Neural cell (in vitro differentiated cells): Measurements from ENCODE around the gene CUEDC1. TPM values are rescaled to one million over a fixed set of nuclear protein-coding genes. Genes with fewer than 3 reads are reported as not detected.
A peak's percentile ranks its signal among the peaks of the same experiment; 100 is the strongest.

Experiments used
- H2AFZ ChIP-seq: fragments of 200-600, 300-800 bp; sonication (generic), shearing (Covaris generic); 2 replicates; pipeline ENCODE4 v1.6.0; 2014; ENCODE audit warnings: low read depth, mild to moderate bottlenecking, antibody characterized with exemption, low read length, moderate library complexity
- H3F3A ChIP-seq: fragments of 200-600 bp; shearing (Covaris generic); 2 replicates; pipeline ENCODE4 v1.6.1; 2016; ENCODE audit warnings: mild to moderate bottlenecking, moderate library complexity, mixed read lengths, antibody characterized with exemption, low read length; ENCODE audit not compliant: insufficient read depth, poor library complexity, severe bottlenecking
- H3K27ac ChIP-seq: fragments of 200-600, 300-800 bp; sonication (generic), shearing (Covaris generic); 2 replicates; pipeline ENCODE4 v1.5.1; 2014; ENCODE audit warnings: mild to moderate bottlenecking, low read length, moderate library complexity
- H3K27me3 ChIP-seq: fragments of 300-800, 200-600 bp; sonication (generic), shearing (Covaris generic); 2 replicates; pipeline ENCODE4 v1.6.0; 2014; ENCODE audit warnings: mild to moderate bottlenecking, low read depth, low read length, moderate library complexity; ENCODE audit not compliant: insufficient read depth
- H3K36me3 ChIP-seq: fragments of 300-800, 200-600 bp; sonication (generic), shearing (Covaris generic); 2 replicates; pipeline ENCODE4 v1.5.1; 2014; ENCODE audit warnings: mild to moderate bottlenecking, antibody characterized with exemption, low read length, moderate library complexity; ENCODE audit not compliant: insufficient read depth
- H3K4me2 ChIP-seq: fragments of 300-800, 200-600 bp; sonication (generic), shearing (Covaris generic); 2 replicates; pipeline ENCODE4 v1.6.0; 2014; ENCODE audit warnings: mild to moderate bottlenecking, low read length
- H3K4me3 ChIP-seq: fragments of 300-800, 200-600 bp; sonication (generic), shearing (Covaris generic); 2 replicates; pipeline ENCODE4 v1.5.1; 2014; ENCODE audit warnings: mild to moderate bottlenecking, low read length, moderate library complexity
- H3K79me2 ChIP-seq: fragments of 200-600 bp; shearing (Covaris generic); replicated peaks from 2 replicates; pipeline ENCODE4 v1.6.0; 2014; ENCODE audit warnings: mild to moderate bottlenecking, low read length, moderate library complexity; ENCODE audit not compliant: insufficient read depth
- H3K9ac ChIP-seq: fragments of 300-800, 200-600 bp; sonication (generic), shearing (Covaris generic); 2 replicates; pipeline ENCODE4 v1.6.1; 2016; ENCODE audit warnings: mild to moderate bottlenecking, low read length, mixed read lengths
- H3K9me2 ChIP-seq: fragments of 200-600 bp; shearing (Covaris generic); 2 replicates; pipeline ENCODE4 v1.6.1; 2016; ENCODE audit warnings: mild to moderate bottlenecking, low read length, mixed read lengths; ENCODE audit not compliant: insufficient read depth
- H3K9me3 ChIP-seq: fragments of 200-600, 300-800 bp; sonication (generic), shearing (Covaris generic); 2 replicates; pipeline ENCODE4 v1.6.1; 2016; ENCODE audit warnings: mild to moderate bottlenecking, mixed run types, low read length, moderate library complexity, mixed read lengths
- H4K20me1 ChIP-seq: fragments of 200-600 bp; shearing (Covaris generic); 2 replicates; pipeline ENCODE4 v1.6.1; 2016; ENCODE audit warnings: mild to moderate bottlenecking, mixed run types; ENCODE audit not compliant: insufficient read depth
- CTCF ChIP-seq: fragments of 450-650 bp; IDR thresholded peaks from 2 replicates; pipeline ENCODE4 v1.5.1; 2014; ENCODE audit warnings: antibody characterized with exemption, mild to moderate bottlenecking, moderate library complexity; ENCODE audit not compliant: poor library complexity, severe bottlenecking
- EP300 ChIP-seq: fragments of 450-650 bp; conservative IDR thresholded peaks from 2 replicates; pipeline ENCODE4 v1.6.1; 2014; ENCODE audit warnings: antibody characterized with exemption, mild to moderate bottlenecking, moderate library complexity; ENCODE audit not compliant: poor library complexity, severe bottlenecking
- EZH2 ChIP-seq: fragments of 200-600, 300-800 bp; shearing (Covaris generic), sonication (generic); IDR thresholded peaks from 2 replicates; pipeline ENCODE4 v1.6.1; 2014; ENCODE audit warnings: antibody characterized with exemption, low read length, borderline replicate concordance, mild to moderate bottlenecking; ENCODE audit not compliant: insufficient read depth, poor library complexity, severe bottlenecking
- MXI1 ChIP-seq: fragments of 450-650 bp; conservative IDR thresholded peaks from 2 replicates; pipeline ENCODE4 v1.6.1; 2014; ENCODE audit warnings: antibody characterized with exemption, mild to moderate bottlenecking; ENCODE audit not compliant: poor library complexity, severe bottlenecking
- POLR2AphosphoS5 ChIP-seq: IDR thresholded peaks from 2 replicates; pipeline ENCODE4 v1.6.1; 2012
- RAD21 ChIP-seq: fragments of 450-650 bp; conservative IDR thresholded peaks from 2 replicates; pipeline ENCODE4 v1.6.1; 2014; ENCODE audit warnings: antibody characterized with exemption, mild to moderate bottlenecking, moderate library complexity
- REST ChIP-seq: IDR thresholded peaks from 2 replicates; pipeline ENCODE4 v1.6.1; 2012; ENCODE audit warnings: borderline replicate concordance
- SMC3 ChIP-seq: fragments of 450-650 bp; conservative IDR thresholded peaks from 2 replicates; pipeline ENCODE4 v1.6.1; 2014; ENCODE audit warnings: antibody characterized with exemption, mild to moderate bottlenecking, moderate library complexity; ENCODE audit not compliant: poor library complexity
- TAF1 ChIP-seq: IDR thresholded peaks from 2 replicates; pipeline ENCODE4 v1.6.1; 2012; ENCODE audit warnings: low read depth
- polyA plus RNA-seq: library from polyadenylated mRNA; depleted of rRNA; stranded (reverse); fragments of >200 nt; gene quantifications from 2 replicates; pipeline ENCODE4 v1.2.3, GENCODE V29; 2014

Gene CUEDC1
- polyA plus RNA-seq, 1 donor from 2014 or later = 27.0 TPM

- Histone ChIP-seq H3F3A (no peaks in the 10 kb centered on the region), H3K4me2 (peak overlapping the region; percentile 88), H3K27ac (no peak overlapping the region), H3K9me2 (no peaks in the 10 kb centered on the region), H3K36me3 (no peaks in the 10 kb centered on the region), H4K20me1 (no peaks in the 10 kb centered on the region), H3K9me3 (no peaks in the 10 kb centered on the region), H3K4me3 (peak overlapping the region; percentile 89), H2AFZ (no peak overlapping the region), H3K79me2 (peaks cover 27% of the 10 kb centered on the region), H3K9ac (no peak overlapping the region), H3K27me3 (no peaks in the 10 kb centered on the region)
- TF ChIP-seq RAD21 (no peak), EZH2 (no peak), EP300 (no peak), SMC3 (no peak), MXI1 (no peak), TAF1 (no peak), CTCF (no peak), REST (no peak), POLR2AphosphoS5 (no peak)
These were observed 1.3 kb upstream of the CUEDC1 start for GRCh38 chr17:57956291-57957119.

GRCh38 chr17:57954397-57955182 is 622 bp downstream of the CUEDC1 start:
- H2AFZ ChIP-seq = no peak overlapping the region
- H3K9me3 ChIP-seq = no peaks in the 10 kb centered on the region
- H3K9ac ChIP-seq = peak overlapping the region; percentile 76
- H4K20me1 ChIP-seq = no peaks in the 10 kb centered on the region
- TF ChIP-seq EP300 (no peak), EZH2 (no peak), POLR2AphosphoS5 (no peak), REST (no peak), TAF1 (peak; percentile 30)
- no peaks in the 10 kb centered on the region for H3K36me3 ChIP-seq
- H3K9me2 ChIP-seq = no peaks in the 10 kb centered on the region
- H3K79me2 ChIP-seq = peaks cover 27% of the 10 kb centered on the region
- no peaks in the 10 kb centered on the region for H3K27me3 ChIP-seq
- H3K4me3 ChIP-seq = peak overlapping the region; percentile 81
- no peaks in the 10 kb centered on the region for H3F3A ChIP-seq
- H3K27ac ChIP-seq = no peak overlapping the region
- peak overlapping the region; percentile 44 for H3K4me2 ChIP-seq
